HepG2 (cell line): Measurements from ENCODE around the gene LCN2. TPM values are rescaled to one million over a fixed set of nuclear protein-coding genes. Genes with fewer than 3 reads are reported as not detected.

ENCODE experiments used
- ARNT ChIP-seq: fragments of 450-650 bp; IDR thresholded peaks from 2 replicates; pipeline ENCODE4 v1.6.1; 2017
- ASH2L ChIP-seq: fragments of 300-600, 200-600 bp; sonication (generic); IDR thresholded peaks from 2 replicates; pipeline ENCODE4 v1.7.0; 2017; ENCODE audit warnings: low read depth, mild to moderate bottlenecking, moderate library complexity, mixed read lengths, low read length; ENCODE audit not compliant: insufficient read length
- BRD4 ChIP-seq: sonication (generic); formaldehyde crosslinking; IDR thresholded peaks from 2 replicates; pipeline ENCODE4 v1.4.0; 2020; ENCODE audit warnings: missing genetic modification reagents
- CREB1 ChIP-seq, 2 experiments: fragments of 450-650 bp in 1 of 2; IDR thresholded peaks; 2 replicates each; pipeline ENCODE4 v1.6.1; 2016 to 2017; ENCODE audit warnings: control low read depth in 1 of 2, mild to moderate bottlenecking in 1 of 2, missing compliant biosample characterization in 1 of 2, missing genetic modification characterization in 1 of 2
- DPF2 ChIP-seq: sonication (generic); formaldehyde crosslinking; IDR thresholded peaks from 2 replicates; pipeline ENCODE4 v1.4.0; 2020; ENCODE audit warnings: mild to moderate bottlenecking, low read depth, missing genetic modification reagents, borderline replicate concordance
- JUN ChIP-seq: sonication (generic); formaldehyde crosslinking; IDR thresholded peaks from 2 replicates; pipeline ENCODE4 v1.4.0; 2020; ENCODE audit warnings: mild to moderate bottlenecking, missing genetic modification reagents
- KLF9 ChIP-seq: IDR thresholded peaks from 2 replicates; pipeline ENCODE4 v1.6.1; 2016; ENCODE audit warnings: low read depth
- MTERF4 ChIP-seq: sonication (generic); formaldehyde crosslinking; IDR thresholded peaks from 2 replicates; pipeline ENCODE4 v1.8.0; 2023; ENCODE audit warnings: mild to moderate bottlenecking, missing genetic modification reagents
- PHF21A ChIP-seq: sonication (generic); formaldehyde crosslinking; IDR thresholded peaks from 2 replicates; pipeline ENCODE4 v1.5.0; 2020; ENCODE audit warnings: mild to moderate bottlenecking, missing genetic modification reagents
- SMAD9 ChIP-seq: sonication (generic); formaldehyde crosslinking; IDR thresholded peaks from 2 replicates; pipeline ENCODE4 v1.5.1; 2020; ENCODE audit warnings: mild to moderate bottlenecking, missing genetic modification reagents
- ZNF124 ChIP-seq: sonication (generic); formaldehyde crosslinking; IDR thresholded peaks from 2 replicates; pipeline ENCODE4 v1.4.0; 2020; ENCODE audit warnings: missing genetic modification reagents
- ZNF33A ChIP-seq: sonication (generic); formaldehyde crosslinking; IDR thresholded peaks from 2 replicates; pipeline ENCODE4 v1.5.1; 2020; ENCODE audit warnings: missing genetic modification reagents, mild to moderate bottlenecking, moderate library complexity, borderline replicate concordance
- ZNF44 ChIP-seq: sonication (generic); formaldehyde crosslinking; IDR thresholded peaks from 2 replicates; pipeline ENCODE4 v1.5.1; 2020; ENCODE audit warnings: mild to moderate bottlenecking, missing genetic modification reagents
- ZNF567 ChIP-seq: sonication (generic); formaldehyde crosslinking; IDR thresholded peaks from 2 replicates; pipeline ENCODE4 v1.8.1; 2023; ENCODE audit warnings: mild to moderate bottlenecking, missing genetic modification reagents, borderline replicate concordance
- ZNF7 ChIP-seq: IDR thresholded peaks from 2 replicates; pipeline ENCODE4 v1.6.1; 2016; ENCODE audit warnings: missing biosample characterization, missing genetic modification reagents
- ZNF713 ChIP-seq: sonication (generic); formaldehyde crosslinking; IDR thresholded peaks from 2 replicates; pipeline ENCODE4 v1.4.0; 2020; ENCODE audit warnings: mild to moderate bottlenecking, missing genetic modification reagents
- ZNF792 ChIP-seq: IDR thresholded peaks from 2 replicates; pipeline ENCODE4 v1.6.1; 2016
- ZNF891 ChIP-seq: sonication (generic); formaldehyde crosslinking; IDR thresholded peaks from 2 replicates; pipeline ENCODE4 v1.5.0; 2020; ENCODE audit warnings: mild to moderate bottlenecking, missing genetic modification reagents
- ZSCAN31 ChIP-seq: sonication (generic); formaldehyde crosslinking; IDR thresholded peaks from 2 replicates; pipeline ENCODE4 v1.5.0; 2020; ENCODE audit warnings: low read depth, mild to moderate bottlenecking, missing genetic modification reagents
- ZZZ3 ChIP-seq: sonication (generic); formaldehyde crosslinking; IDR thresholded peaks from 2 replicates; pipeline ENCODE4 v1.4.0; 2020; ENCODE audit warnings: missing genetic modification reagents, mild to moderate bottlenecking, borderline replicate concordance
- polyA plus RNA-seq, 8 experiments: library from polyadenylated mRNA; depleted of rRNA in 3 of 8; stranded (reverse) in 7 of 8; unstranded in 1 of 8; fragments of >200 nt; fragmentation: Illumina TruSeq in 4 of 8; extraction: Trizol in 4 of 8; gene quantifications; 2 replicates each; pipeline versions ENCODE4 v1.2.1 to v1.2.3, GENCODE V29; 2011 to 2016; ENCODE audit warnings: low read depth in 4 of 8, missing spikeins in 1 of 8, mixed read lengths in 1 of 8; ENCODE audit not compliant: insufficient read depth in 1 of 8
- total RNA-seq, 5 experiments: library from RNA; depleted of rRNA; stranded (reverse); fragments of >200 nt; fragmentation: Illumina TruSeq; extraction: Trizol; gene quantifications; 2 replicates each; pipeline ENCODE4 v1.2.3, GENCODE V29; 2016; ENCODE audit warnings: low read depth in 1 of 5
- TF ChIP-seq, protein P1 (sequence below): sonication (generic); formaldehyde crosslinking; IDR thresholded peaks from 2 replicates; pipeline ENCODE4 v1.4.0; 2020; ENCODE audit warnings: mild to moderate bottlenecking, missing genetic modification reagents, borderline replicate concordance
- TF ChIP-seq, protein P2 (sequence below), 2 experiments: sonication (generic) in 1 of 2; formaldehyde crosslinking in 1 of 2; IDR thresholded peaks; 2 replicates each; pipeline versions ENCODE4 v1.5.1 to v1.6.1; 2011 to 2020; ENCODE audit warnings: borderline replicate concordance in 1 of 2, low read depth in 1 of 2, low read length in 1 of 2, mild to moderate bottlenecking in 1 of 2, missing genetic modification reagents in 1 of 2, moderate library complexity in 1 of 2

LCN2 gene
- total and polyA plus RNA-seq, 2 of the 13 experiments (the other 11 are each of a cell fraction or from before 2014, with no cell fraction given) = 0.38 to 1.4 TPM

DNA sequence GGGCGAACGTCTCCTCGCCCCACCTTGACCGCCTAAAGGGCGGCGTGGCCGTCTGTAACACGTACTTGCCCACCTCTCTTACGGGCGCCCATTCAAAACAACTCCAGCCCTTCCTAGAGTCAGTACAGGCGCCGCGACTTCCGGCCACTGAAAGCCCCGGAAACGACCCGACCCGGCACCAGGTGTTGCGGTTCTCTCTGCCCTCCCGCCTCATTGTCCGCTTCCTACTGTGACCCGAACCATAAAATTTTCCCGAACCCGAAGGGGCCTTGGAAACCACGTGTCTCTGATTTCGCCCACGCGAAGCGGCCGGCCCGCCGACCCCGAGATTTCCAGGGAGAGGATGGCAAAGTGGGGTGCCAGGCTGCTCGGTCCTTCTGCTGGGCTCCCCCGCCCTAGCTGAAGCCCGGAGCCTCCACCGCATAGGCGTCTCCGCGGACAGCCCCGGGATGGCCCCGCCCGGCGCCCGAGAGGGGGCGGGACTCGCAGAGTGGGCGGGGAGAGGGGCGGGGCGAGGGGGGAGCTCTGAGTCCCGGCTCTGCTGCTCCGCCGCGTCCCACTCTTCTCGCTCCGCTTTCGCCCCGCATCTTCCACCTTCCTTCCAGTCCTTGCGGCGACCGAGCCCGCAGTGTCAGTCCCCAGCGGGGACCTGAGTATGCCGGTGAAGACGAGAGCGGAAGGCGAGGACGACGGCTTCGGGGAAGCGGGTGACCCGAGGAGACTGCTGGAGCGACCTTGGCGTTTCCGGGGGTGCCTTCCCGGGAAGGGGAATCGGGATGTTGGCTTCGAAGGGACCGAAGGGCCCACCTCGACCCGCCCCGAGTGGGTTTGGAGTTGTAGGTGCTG lies 21.0 kb upstream of the LCN2 start (continued):
- TF ChIP-seq, protein P1, sequence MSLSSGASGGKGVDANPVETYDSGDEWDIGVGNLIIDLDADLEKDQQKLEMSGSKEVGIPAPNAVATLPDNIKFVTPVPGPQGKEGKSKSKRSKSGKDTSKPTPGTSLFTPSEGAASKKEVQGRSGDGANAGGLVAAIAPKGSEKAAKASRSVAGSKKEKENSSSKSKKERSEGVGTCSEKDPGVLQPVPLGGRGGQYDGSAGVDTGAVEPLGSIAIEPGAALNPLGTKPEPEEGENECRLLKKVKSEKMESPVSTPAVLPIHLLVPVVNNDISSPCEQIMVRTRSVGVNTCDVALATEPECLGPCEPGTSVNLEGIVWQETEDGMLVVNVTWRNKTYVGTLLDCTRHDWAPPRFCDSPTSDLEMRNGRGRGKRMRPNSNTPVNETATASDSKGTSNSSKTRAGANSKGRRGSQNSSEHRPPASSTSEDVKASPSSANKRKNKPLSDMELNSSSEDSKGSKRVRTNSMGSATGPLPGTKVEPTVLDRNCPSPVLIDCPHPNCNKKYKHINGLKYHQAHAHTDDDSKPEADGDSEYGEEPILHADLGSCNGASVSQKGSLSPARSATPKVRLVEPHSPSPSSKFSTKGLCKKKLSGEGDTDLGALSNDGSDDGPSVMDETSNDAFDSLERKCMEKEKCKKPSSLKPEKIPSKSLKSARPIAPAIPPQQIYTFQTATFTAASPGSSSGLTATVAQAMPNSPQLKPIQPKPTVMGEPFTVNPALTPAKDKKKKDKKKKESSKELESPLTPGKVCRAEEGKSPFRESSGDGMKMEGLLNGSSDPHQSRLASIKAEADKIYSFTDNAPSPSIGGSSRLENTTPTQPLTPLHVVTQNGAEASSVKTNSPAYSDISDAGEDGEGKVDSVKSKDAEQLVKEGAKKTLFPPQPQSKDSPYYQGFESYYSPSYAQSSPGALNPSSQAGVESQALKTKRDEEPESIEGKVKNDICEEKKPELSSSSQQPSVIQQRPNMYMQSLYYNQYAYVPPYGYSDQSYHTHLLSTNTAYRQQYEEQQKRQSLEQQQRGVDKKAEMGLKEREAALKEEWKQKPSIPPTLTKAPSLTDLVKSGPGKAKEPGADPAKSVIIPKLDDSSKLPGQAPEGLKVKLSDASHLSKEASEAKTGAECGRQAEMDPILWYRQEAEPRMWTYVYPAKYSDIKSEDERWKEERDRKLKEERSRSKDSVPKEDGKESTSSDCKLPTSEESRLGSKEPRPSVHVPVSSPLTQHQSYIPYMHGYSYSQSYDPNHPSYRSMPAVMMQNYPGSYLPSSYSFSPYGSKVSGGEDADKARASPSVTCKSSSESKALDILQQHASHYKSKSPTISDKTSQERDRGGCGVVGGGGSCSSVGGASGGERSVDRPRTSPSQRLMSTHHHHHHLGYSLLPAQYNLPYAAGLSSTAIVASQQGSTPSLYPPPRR (CRISPR knock-in tag) = no peak
- TF ChIP-seq ZNF792 (CRISPR knock-in tag) (peak; percentile 22; the same call in 1 of the 2 replicates), ZZZ3 (CRISPR knock-in tag) (no peak), ZSCAN31 (no peak), MTERF4 (CRISPR knock-in tag) (no peak), CREB1 (IDR thresholded peaks at IDR 0.05) (no peak), CREB1 (CRISPR knock-in tag; IDR thresholded peaks at IDR 0.05) (no peak; the same call in 1 of the 2 replicates), ZNF44 (CRISPR knock-in tag) (no peak), ZNF7 (CRISPR knock-in tag) (no peak), ZNF33A (no peak), BRD4 (CRISPR knock-in tag) (no peak), ZNF713 (CRISPR knock-in tag) (no peak), ZNF567 (CRISPR knock-in tag) (no peak), DPF2 (CRISPR knock-in tag) (no peak), ZNF891 (no peak), ZNF124 (CRISPR knock-in tag) (no peak; the same call in 1 of the 2 replicates), PHF21A (CRISPR knock-in tag) (peak; percentile 57), JUN (CRISPR knock-in tag) (no peak), KLF9 (CRISPR knock-in tag) (no peak), ASH2L (no peak), ARNT (no peak), SMAD9 (CRISPR knock-in tag) (no peak)
- TF ChIP-seq, protein P2, sequence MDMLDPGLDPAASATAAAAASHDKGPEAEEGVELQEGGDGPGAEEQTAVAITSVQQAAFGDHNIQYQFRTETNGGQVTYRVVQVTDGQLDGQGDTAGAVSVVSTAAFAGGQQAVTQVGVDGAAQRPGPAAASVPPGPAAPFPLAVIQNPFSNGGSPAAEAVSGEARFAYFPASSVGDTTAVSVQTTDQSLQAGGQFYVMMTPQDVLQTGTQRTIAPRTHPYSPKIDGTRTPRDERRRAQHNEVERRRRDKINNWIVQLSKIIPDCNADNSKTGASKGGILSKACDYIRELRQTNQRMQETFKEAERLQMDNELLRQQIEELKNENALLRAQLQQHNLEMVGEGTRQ (IDR thresholded peaks at IDR 0.05; ENCODE audit: low read depth, low read length) = no peak
- TF ChIP-seq, protein P2 (CRISPR knock-in tag; IDR thresholded peaks at IDR 0.05; ENCODE audit: borderline replicate concordance) = peak; percentile 67; the same call in 1 of the 2 replicates
